SH-SY5Y (cell line): ENCODE data around the gene KCNQ4.

Experiments used
- GATA2 ChIP-seq: IDR thresholded peaks from 2 replicates; pipeline ENCODE4 v1.6.1; 2011; ENCODE audit warnings: mild to moderate bottlenecking, low read depth, low read length
- GATA3 ChIP-seq: IDR thresholded peaks from 2 replicates; pipeline ENCODE4 v1.6.1; 2011; ENCODE audit warnings: low read depth, mild to moderate bottlenecking, low read length, moderate library complexity

GRCh38 chr1:40819101-40819500 lies 35.5 kb downstream of the KCNQ4 start:
- TF ChIP-seq GATA2 (no peak), GATA3 (no peak)
